Neural cell (in vitro differentiated cells): ENCODE data around the gene CELA3A.

Source experiments
- EP300 ChIP-seq: fragments of 450-650 bp; conservative IDR thresholded peaks from 2 replicates; pipeline ENCODE4 v1.6.1; 2014; ENCODE audit warnings: antibody characterized with exemption, mild to moderate bottlenecking, moderate library complexity; ENCODE audit not compliant: poor library complexity, severe bottlenecking
- EZH2 ChIP-seq: fragments of 200-600, 300-800 bp; shearing (Covaris generic), sonication (generic); IDR thresholded peaks from 2 replicates; pipeline ENCODE4 v1.6.1; 2014; ENCODE audit warnings: antibody characterized with exemption, low read length, borderline replicate concordance, mild to moderate bottlenecking; ENCODE audit not compliant: insufficient read depth, poor library complexity, severe bottlenecking
- POLR2AphosphoS5 ChIP-seq: IDR thresholded peaks from 2 replicates; pipeline ENCODE4 v1.6.1; 2012
- RAD21 ChIP-seq: fragments of 450-650 bp; conservative IDR thresholded peaks from 2 replicates; pipeline ENCODE4 v1.6.1; 2014; ENCODE audit warnings: antibody characterized with exemption, mild to moderate bottlenecking, moderate library complexity
- TAF1 ChIP-seq: IDR thresholded peaks from 2 replicates; pipeline ENCODE4 v1.6.1; 2012; ENCODE audit warnings: low read depth
- TF ChIP-seq, protein P1 (sequence below): fragments of 450-650 bp; IDR thresholded peaks from 2 replicates; pipeline ENCODE4 v1.5.1; 2014; ENCODE audit warnings: antibody characterized with exemption, mild to moderate bottlenecking, moderate library complexity; ENCODE audit not compliant: poor library complexity, severe bottlenecking
- TF ChIP-seq, protein P2 (sequence below): IDR thresholded peaks from 2 replicates; pipeline ENCODE4 v1.6.1; 2012; ENCODE audit warnings: borderline replicate concordance

DNA sequence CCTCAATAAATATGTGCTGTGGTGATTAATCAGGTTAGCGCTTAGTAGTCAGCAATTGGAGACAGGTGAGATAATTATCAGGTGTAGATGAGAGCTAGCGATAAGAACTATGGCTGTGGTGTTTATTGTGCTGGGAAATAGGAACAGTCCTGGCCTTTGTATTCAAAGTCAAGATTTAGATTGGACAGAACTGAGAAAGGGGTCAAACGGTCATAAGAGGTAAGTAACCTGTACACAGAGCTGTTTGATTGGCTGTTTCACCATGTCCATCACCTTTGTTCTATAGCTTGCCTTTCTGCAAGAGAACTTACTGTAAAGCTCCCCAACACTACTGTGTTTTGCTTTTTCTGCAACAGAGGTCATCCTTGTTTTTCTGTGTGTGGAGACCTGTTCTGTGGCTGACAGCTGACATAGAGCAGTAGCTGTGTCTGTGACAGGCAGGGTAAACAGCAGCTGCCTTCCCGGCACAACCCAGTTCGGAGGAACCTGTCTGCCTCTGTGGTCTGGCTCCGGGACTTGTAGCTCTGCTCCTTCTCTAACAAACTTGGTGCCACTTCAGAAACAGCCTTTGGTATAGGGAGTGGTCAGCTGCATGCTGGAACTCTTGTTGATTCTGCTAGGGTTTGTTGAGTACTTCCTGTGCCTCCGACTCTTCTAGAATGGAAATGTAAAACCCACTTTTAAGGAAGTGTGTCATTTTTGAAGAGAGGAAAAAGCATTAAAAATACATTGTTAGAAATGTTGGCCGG is 29.9 kb downstream of the CELA3A start:
- TF ChIP-seq, protein P1, sequence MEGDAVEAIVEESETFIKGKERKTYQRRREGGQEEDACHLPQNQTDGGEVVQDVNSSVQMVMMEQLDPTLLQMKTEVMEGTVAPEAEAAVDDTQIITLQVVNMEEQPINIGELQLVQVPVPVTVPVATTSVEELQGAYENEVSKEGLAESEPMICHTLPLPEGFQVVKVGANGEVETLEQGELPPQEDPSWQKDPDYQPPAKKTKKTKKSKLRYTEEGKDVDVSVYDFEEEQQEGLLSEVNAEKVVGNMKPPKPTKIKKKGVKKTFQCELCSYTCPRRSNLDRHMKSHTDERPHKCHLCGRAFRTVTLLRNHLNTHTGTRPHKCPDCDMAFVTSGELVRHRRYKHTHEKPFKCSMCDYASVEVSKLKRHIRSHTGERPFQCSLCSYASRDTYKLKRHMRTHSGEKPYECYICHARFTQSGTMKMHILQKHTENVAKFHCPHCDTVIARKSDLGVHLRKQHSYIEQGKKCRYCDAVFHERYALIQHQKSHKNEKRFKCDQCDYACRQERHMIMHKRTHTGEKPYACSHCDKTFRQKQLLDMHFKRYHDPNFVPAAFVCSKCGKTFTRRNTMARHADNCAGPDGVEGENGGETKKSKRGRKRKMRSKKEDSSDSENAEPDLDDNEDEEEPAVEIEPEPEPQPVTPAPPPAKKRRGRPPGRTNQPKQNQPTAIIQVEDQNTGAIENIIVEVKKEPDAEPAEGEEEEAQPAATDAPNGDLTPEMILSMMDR, result no peak
- TF ChIP-seq EP300 (no peak), RAD21 (no peak), EZH2 (no peak), TAF1 (no peak), POLR2AphosphoS5 (no peak)
- TF ChIP-seq, protein P2, sequence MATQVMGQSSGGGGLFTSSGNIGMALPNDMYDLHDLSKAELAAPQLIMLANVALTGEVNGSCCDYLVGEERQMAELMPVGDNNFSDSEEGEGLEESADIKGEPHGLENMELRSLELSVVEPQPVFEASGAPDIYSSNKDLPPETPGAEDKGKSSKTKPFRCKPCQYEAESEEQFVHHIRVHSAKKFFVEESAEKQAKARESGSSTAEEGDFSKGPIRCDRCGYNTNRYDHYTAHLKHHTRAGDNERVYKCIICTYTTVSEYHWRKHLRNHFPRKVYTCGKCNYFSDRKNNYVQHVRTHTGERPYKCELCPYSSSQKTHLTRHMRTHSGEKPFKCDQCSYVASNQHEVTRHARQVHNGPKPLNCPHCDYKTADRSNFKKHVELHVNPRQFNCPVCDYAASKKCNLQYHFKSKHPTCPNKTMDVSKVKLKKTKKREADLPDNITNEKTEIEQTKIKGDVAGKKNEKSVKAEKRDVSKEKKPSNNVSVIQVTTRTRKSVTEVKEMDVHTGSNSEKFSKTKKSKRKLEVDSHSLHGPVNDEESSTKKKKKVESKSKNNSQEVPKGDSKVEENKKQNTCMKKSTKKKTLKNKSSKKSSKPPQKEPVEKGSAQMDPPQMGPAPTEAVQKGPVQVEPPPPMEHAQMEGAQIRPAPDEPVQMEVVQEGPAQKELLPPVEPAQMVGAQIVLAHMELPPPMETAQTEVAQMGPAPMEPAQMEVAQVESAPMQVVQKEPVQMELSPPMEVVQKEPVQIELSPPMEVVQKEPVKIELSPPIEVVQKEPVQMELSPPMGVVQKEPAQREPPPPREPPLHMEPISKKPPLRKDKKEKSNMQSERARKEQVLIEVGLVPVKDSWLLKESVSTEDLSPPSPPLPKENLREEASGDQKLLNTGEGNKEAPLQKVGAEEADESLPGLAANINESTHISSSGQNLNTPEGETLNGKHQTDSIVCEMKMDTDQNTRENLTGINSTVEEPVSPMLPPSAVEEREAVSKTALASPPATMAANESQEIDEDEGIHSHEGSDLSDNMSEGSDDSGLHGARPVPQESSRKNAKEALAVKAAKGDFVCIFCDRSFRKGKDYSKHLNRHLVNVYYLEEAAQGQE, result no peak
